H9 (cell line): Measurements from ENCODE around the gene KCNK1. TPM values are rescaled to one million over a fixed set of nuclear protein-coding genes. Genes with fewer than 3 reads are reported as not detected.

Experiments used
- DNase-seq: peaks from one replicate; pipeline ENCODE4 v3.0.0-alpha.2; 2017
- H2AFZ ChIP-seq: one replicate; pipeline ENCODE4 v1.6.1; 2013; ENCODE audit warnings: mild to moderate bottlenecking, low read length, control low read depth, moderate library complexity
- H2AK5ac ChIP-seq: 2 replicates; pipeline ENCODE4 v1.6.1; 2013; ENCODE audit warnings: low read length, control low read depth, mixed read lengths; ENCODE audit not compliant: insufficient read length
- H2BK120ac ChIP-seq: one replicate; pipeline ENCODE4 v1.6.1; 2013; ENCODE audit warnings: low read depth, mild to moderate bottlenecking, low read length, control low read depth, inconsistent platforms; ENCODE audit not compliant: poor library complexity, severe bottlenecking
- H2BK12ac ChIP-seq: 2 replicates; pipeline ENCODE4 v1.6.1; 2013; ENCODE audit warnings: low read length, control low read depth, mixed read lengths, low read depth; ENCODE audit not compliant: insufficient read length
- H2BK15ac ChIP-seq: 2 replicates; pipeline ENCODE4 v1.6.1; 2013; ENCODE audit warnings: low read depth, low read length, control low read depth
- H2BK20ac ChIP-seq: one replicate; pipeline ENCODE4 v1.6.1; 2013; ENCODE audit warnings: low read depth, mild to moderate bottlenecking, low read length, control low read depth, inconsistent platforms; ENCODE audit not compliant: poor library complexity, severe bottlenecking
- H2BK5ac ChIP-seq: 2 replicates; pipeline ENCODE4 v1.6.1; 2013; ENCODE audit warnings: low read length, control low read depth, mixed read lengths; ENCODE audit not compliant: insufficient read length
- H3K14ac ChIP-seq: 2 replicates; pipeline ENCODE4 v1.6.1; 2013; ENCODE audit warnings: low read length, control low read depth; ENCODE audit not compliant: insufficient read depth
- H3K18ac ChIP-seq: 2 replicates; pipeline ENCODE4 v1.6.1; 2013; ENCODE audit warnings: low read depth, mild to moderate bottlenecking, mixed read lengths, low read length, control low read depth; ENCODE audit not compliant: insufficient read length
- H3K23ac ChIP-seq: 2 replicates; pipeline ENCODE4 v1.6.1; 2013; ENCODE audit warnings: low read length, control low read depth, mixed read lengths, low read depth; ENCODE audit not compliant: insufficient read length
- H3K23me2 ChIP-seq: 2 replicates; pipeline ENCODE4 v1.6.1; 2013; ENCODE audit warnings: low read depth, mild to moderate bottlenecking, mixed read lengths, low read length, control low read depth; ENCODE audit not compliant: insufficient read length, poor library complexity, severe bottlenecking
- H3K27ac ChIP-seq: 2 replicates; pipeline ENCODE4 v1.5.1; 2013; ENCODE audit warnings: low read length, control low read depth, mixed read lengths, low read depth; ENCODE audit not compliant: insufficient read length
- H3K27me3 ChIP-seq: 2 replicates; pipeline ENCODE4 v1.6.1; 2013; ENCODE audit warnings: low read length, control low read depth, inconsistent platforms; ENCODE audit not compliant: insufficient read depth
- H3K4ac ChIP-seq: 2 replicates; pipeline ENCODE4 v1.6.1; 2013; ENCODE audit warnings: low read depth, mild to moderate bottlenecking, control low read depth, inconsistent platforms, low read length, moderate library complexity
- H3K4me1 ChIP-seq: 2 replicates; pipeline ENCODE4 v1.6.1; 2013; ENCODE audit warnings: low read length, control low read depth, inconsistent platforms; ENCODE audit not compliant: insufficient read depth
- H3K4me2 ChIP-seq: 2 replicates; pipeline ENCODE4 v1.6.1; 2013; ENCODE audit warnings: low read length, control low read depth, mixed read lengths; ENCODE audit not compliant: insufficient read length, insufficient read depth
- H3K56ac ChIP-seq: 2 replicates; pipeline ENCODE4 v1.6.1; 2013; ENCODE audit warnings: low read depth, mild to moderate bottlenecking, mixed read lengths, low read length, control low read depth; ENCODE audit not compliant: insufficient read length
- H3K79me1 ChIP-seq: 2 replicates; pipeline ENCODE4 v1.6.1; 2013; ENCODE audit warnings: low read depth, mild to moderate bottlenecking, moderate library complexity, low read length, control low read depth, inconsistent platforms; ENCODE audit not compliant: insufficient read depth, poor library complexity, severe bottlenecking
- H3K79me2 ChIP-seq: 2 replicates; pipeline ENCODE4 v1.6.1; 2013; ENCODE audit warnings: low read length, control low read depth, inconsistent platforms; ENCODE audit not compliant: insufficient read depth
- H3K9ac ChIP-seq: 2 replicates; pipeline ENCODE4 v1.6.1; 2013; ENCODE audit warnings: low read length, control low read depth, mixed read lengths; ENCODE audit not compliant: insufficient read length; ENCODE audit errors: extremely low read depth
- H3K9me3 ChIP-seq: one replicate; pipeline ENCODE4 v1.6.1; 2013; ENCODE audit warnings: low read depth, low read length, inconsistent platforms; ENCODE audit not compliant: control insufficient read depth
- H3T11ph ChIP-seq: one replicate; pipeline ENCODE4 v1.6.1; 2013; ENCODE audit warnings: mild to moderate bottlenecking, low read length, control low read depth, inconsistent platforms
- H4K20me1 ChIP-seq: one replicate; pipeline ENCODE4 v1.6.1; 2013; ENCODE audit not compliant: control insufficient read depth, insufficient read length, insufficient read depth
- H4K5ac ChIP-seq: 2 replicates; pipeline ENCODE4 v1.6.1; 2013; ENCODE audit warnings: low read depth, mild to moderate bottlenecking, mixed read lengths, low read length, control low read depth; ENCODE audit not compliant: insufficient read length
- H4K8ac ChIP-seq: replicated peaks from 2 replicates; pipeline ENCODE4 v1.6.1; 2013; ENCODE audit warnings: low read length, control low read depth, mixed read lengths, low read depth; ENCODE audit not compliant: insufficient read length
- H4K91ac ChIP-seq: 2 replicates; pipeline ENCODE4 v1.6.1; 2013; ENCODE audit warnings: low read depth, mild to moderate bottlenecking, moderate library complexity, mixed read lengths, low read length, control low read depth; ENCODE audit not compliant: insufficient read length
- H3K27ac Mint-ChIP-seq, 3 experiments: 2 replicates in 2 of 3; 3 replicates in 1 of 3; pipeline ENCODE4 v1.8.0; 2020 to 2021; ENCODE audit warnings: mixed read lengths in 3 of 3, mild to moderate bottlenecking in 1 of 3, moderate library complexity in 1 of 3
- H3K27me3 Mint-ChIP-seq: 2 replicates; pipeline ENCODE4 v1.8.0; 2021; ENCODE audit warnings: low read depth, mild to moderate bottlenecking, moderate library complexity, mixed read lengths
- H3K36me3 Mint-ChIP-seq, 3 experiments: 2 replicates in 2 of 3; 3 replicates in 1 of 3; pipeline ENCODE4 v1.8.0; 2020 to 2021; ENCODE audit warnings: low read depth in 3 of 3, mixed read lengths in 3 of 3; ENCODE audit not compliant: insufficient read depth in 1 of 3
- H3K4me1 Mint-ChIP-seq, 2 experiments: 2 replicates each; pipeline ENCODE4 v1.8.0; 2020; ENCODE audit warnings: mixed read lengths in 2 of 2
- H3K4me3 Mint-ChIP-seq, 2 experiments: 2 replicates in 1 of 2; 3 replicates in 1 of 2; pipeline ENCODE4 v1.8.0; 2020 to 2021; ENCODE audit warnings: mild to moderate bottlenecking in 2 of 2, mixed read lengths in 2 of 2, moderate library complexity in 1 of 2
- H3K9me3 Mint-ChIP-seq, 2 experiments: 2 replicates in 1 of 2; 3 replicates in 1 of 2; pipeline ENCODE4 v1.8.0; 2020; ENCODE audit warnings: mild to moderate bottlenecking in 2 of 2, mixed read lengths in 2 of 2, moderate library complexity in 1 of 2
- WGBS: extraction: QIAGEN DNeasy Blood & Tissue Kit; methylation state at CpG from one replicate; pipeline ENCODE4 v1.1.7; 2013; ENCODE audit warnings: missing lambda C conversion rate, low lambda C conversion rate, mixed read lengths; ENCODE audit not compliant: insufficient read length; ENCODE audit errors: extremely low coverage; 5-methylcytosine and 5-hydroxymethylcytosine counted together
- total RNA-seq: library from RNA; stranded (reverse); gene quantifications from 2 replicates; pipeline ENCODE4 v1.2.1, GENCODE V29; 2021
- TF ChIP-seq, protein P1 (sequence below): fragments of 200-600 bp; sonication (generic); conservative IDR thresholded peaks from 3 replicates; pipeline ENCODE4 v1.8.0; 2021; ENCODE audit warnings: antibody characterized with exemption, mild to moderate bottlenecking

KCNK1 gene
- total RNA-seq, 1 experiment from 2014 or later = 9.9 TPM

- Histone ChIP-seq H2BK120ac (no peak overlapping the region), H4K5ac (no peak overlapping the region), H3K18ac (no peak overlapping the region), H3T11ph (no peak overlapping the region), H3K4ac (no peak overlapping the region), H4K91ac (no peak overlapping the region), H3K23ac (no peak overlapping the region), H4K20me1 (no peaks in the 10 kb centered on the region), H4K8ac (no peak overlapping the region), H2BK12ac (no peak overlapping the region), H3K9me3 (no peaks in the 10 kb centered on the region), H3K23me2 (no peaks in the 10 kb centered on the region), H3K14ac (no peak overlapping the region), H3K9ac (no peak overlapping the region), H2AK5ac (no peak overlapping the region), H2BK15ac (no peak overlapping the region), H3K4me1 (peaks cover 4% of the 10 kb centered on the region; the same call in 1 of the 2 replicates), H3K27ac (no peak overlapping the region), H3K79me1 (no peaks in the 10 kb centered on the region), H2BK5ac (no peak overlapping the region), H3K27me3 (no peaks in the 10 kb centered on the region), H3K79me2 (no peaks in the 10 kb centered on the region), H2BK20ac (no peak overlapping the region), H3K56ac (no peak overlapping the region), H2AFZ (no peak overlapping the region), H3K4me2 (no peak overlapping the region)
- Mint-ChIP-seq H3K4me1 (peaks cover 29 to 36% of the 10 kb centered on the region in 2 experiments), H3K27me3 (no peaks in the 10 kb centered on the region), H3K36me3 (peaks cover 0 to 6% (median 5%) of the 10 kb centered on the region in 3 experiments; a peak in 5 of 7 replicates), H3K9me3 (peaks cover 3% of the 10 kb centered on the region in 2 experiments; a peak in 1 of 5 replicates), H3K27ac (no peak overlapping the region), H3K4me3 (no peak overlapping the region)
- no peak for DNase-seq
- WGBS = no CpG with 5 or more reads among the region's 3 CpGs
- TF ChIP-seq, protein P1, sequence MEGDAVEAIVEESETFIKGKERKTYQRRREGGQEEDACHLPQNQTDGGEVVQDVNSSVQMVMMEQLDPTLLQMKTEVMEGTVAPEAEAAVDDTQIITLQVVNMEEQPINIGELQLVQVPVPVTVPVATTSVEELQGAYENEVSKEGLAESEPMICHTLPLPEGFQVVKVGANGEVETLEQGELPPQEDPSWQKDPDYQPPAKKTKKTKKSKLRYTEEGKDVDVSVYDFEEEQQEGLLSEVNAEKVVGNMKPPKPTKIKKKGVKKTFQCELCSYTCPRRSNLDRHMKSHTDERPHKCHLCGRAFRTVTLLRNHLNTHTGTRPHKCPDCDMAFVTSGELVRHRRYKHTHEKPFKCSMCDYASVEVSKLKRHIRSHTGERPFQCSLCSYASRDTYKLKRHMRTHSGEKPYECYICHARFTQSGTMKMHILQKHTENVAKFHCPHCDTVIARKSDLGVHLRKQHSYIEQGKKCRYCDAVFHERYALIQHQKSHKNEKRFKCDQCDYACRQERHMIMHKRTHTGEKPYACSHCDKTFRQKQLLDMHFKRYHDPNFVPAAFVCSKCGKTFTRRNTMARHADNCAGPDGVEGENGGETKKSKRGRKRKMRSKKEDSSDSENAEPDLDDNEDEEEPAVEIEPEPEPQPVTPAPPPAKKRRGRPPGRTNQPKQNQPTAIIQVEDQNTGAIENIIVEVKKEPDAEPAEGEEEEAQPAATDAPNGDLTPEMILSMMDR = no peak
Observed at GRCh38 chr1:233656687-233657086, 42.8 kb downstream of the KCNK1 start.
